NCI-H526 (cell line): ENCODE results near the gene NECTIN1.
A peak's percentile ranks its signal among the peaks of the same experiment; 100 is the strongest.
"Not testable (repeated sequence)": the region's sequence is repeated elsewhere in the genome, so short reads cannot be mapped to it uniquely, and the experiment has no call there.

Source experiments
- DNase-seq, 2 experiments: peaks; one replicate each; lab custom pipeline; 2025; lab: John Stamatoyannopoulos, UW

Gene NECTIN1

DNA sequence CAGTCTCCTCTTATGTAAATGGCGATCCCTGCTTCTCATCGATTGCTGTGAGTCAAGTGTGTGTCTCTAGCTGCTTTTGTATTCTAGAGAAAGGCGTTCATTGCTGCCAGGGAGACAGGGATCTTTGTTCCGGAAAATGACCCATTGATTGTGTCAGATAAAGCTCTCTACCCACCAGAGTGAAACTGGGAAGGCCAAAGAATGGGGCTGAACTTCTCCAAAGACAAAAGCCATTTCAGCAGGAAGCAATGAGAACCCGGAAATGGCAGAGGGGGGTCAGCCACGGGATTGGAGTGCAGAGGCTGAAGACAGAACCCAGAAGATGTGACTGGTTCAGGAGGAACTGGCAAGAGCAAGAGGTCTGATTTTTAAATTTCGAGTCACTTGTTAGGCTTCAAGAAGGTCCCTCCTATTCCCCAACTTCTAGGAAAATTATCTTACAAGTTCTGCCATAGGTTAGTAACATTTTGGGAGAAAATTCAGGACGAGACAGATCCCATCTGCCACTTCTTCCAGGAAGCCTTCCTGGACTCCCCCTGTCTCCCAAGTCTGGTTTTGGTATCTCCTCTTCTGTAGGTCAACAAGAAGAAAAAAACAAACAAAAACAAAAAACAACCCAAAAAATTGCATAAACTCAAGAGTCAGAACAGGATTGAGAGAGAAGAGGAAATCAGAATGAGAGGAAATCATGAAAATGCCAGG lies 110.6 kb downstream of the NECTIN1 start:
- no peak for DNase-seq

DNA sequence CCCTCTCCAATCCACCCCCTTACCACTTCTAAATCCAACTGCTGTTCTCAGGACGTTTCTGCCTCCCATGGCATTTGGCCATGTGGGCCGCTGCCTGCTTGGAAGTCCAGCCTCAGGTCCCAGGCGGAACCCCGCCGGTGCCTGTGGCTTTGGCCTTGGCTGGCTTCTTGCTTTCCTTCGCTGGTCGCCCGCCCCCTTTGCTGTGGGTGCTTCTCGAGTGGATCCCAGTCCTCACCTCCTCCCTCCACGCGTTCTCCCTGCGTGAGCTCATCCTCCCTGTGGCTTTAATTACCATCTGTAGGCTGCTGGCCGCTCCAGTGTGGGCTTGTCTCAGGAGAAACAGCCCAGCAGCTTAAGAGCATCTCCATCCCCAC lies 111.7 kb downstream of the NECTIN1 start:
- no peak for DNase-seq

DNA sequence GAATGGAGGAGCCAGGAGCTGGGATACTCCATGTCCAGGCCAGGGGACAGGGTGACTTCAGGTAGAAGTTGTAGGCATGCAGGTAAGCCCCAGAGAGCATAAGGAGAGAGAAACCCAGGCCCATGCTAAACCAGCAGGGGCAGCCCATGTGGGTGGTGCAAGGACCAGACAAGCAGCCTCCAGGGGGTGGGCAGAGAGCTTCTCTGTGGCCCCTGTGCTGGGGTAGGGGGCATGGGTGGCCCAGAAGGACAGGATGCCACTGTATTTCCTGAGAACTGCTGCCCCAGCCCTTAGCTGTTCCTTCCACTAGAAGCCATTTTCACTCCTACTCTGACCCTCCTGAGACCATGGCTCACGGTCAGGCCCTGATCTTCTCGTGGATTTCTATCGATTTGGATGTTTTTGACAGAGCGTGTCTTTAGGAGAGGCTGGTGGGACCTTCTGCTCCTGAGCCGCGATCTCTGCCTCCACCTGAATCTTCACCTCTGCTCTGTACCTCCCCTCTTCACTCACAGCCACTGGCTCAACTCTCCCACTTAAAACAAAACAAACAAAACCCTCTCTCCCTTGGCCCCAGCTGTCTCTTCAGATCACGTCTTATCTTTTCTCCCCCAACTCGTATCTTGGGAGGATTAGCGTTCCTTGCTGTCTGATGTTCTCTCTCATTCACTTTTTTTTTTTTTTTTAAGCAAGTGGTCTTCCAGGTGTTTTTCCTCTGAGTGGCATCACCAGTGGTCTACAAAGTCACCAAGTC lies 112.2 kb downstream of the NECTIN1 start:
- DNase-seq: no peak

DNA sequence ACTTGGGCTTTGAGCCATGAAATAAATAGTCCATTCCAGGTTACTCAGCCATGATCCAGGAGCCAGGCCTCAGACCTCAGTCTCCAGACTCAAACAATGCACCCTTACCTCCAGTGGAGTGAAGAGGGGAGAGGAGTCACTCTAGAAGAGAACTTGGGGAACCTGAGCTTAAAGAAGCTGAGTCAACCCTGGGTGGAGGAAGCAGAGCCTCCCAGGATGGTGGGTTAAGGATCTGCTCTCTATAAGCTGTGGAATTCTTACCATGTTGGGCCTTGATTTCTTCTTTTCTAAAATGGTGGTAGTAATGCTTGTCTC lies 113.2 kb downstream of the NECTIN1 start:
- DNase-seq: no peak

DNA sequence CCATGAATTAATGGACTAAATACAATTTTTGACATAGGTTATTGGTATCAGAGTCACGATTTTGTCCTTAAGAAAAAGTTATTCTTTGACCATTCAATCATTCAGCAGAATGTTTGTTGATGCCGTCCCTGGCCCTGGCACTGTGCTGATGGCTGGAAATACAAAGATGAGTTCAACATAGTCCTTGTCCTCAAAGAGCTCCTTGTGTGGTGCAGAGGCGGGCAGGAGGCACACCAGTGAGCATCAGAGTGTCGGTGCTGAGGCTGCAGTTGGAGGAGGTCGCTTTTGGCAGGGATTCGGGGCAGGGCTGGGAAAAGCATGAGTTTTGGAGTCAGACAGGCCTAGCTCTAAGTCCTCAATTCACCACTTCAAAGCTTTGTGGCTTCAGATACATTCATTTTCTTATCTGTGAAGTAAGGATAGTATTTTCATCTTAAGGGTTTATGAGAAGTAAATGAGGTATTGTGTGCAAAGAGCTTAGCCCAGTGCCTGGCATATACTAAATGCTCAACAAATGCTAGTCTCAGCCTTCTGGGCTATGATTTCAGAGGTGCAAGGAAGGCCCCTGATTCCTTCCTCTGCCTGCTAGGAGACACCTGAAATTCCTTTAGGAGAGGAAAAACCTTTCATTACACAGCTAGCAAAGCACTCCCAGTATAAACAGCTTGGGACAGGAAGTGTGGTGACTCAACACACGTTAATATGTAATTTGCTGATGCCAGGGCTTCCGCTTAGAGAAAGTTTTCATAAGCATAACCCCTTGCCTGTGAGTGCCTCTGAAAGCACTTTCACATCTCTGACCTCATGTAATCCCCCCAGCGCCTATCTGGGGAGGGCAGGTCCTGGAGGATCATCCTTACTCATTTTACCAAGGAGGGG lies 113.8 kb downstream of the NECTIN1 start:
- DNase-seq: no peak

DNA sequence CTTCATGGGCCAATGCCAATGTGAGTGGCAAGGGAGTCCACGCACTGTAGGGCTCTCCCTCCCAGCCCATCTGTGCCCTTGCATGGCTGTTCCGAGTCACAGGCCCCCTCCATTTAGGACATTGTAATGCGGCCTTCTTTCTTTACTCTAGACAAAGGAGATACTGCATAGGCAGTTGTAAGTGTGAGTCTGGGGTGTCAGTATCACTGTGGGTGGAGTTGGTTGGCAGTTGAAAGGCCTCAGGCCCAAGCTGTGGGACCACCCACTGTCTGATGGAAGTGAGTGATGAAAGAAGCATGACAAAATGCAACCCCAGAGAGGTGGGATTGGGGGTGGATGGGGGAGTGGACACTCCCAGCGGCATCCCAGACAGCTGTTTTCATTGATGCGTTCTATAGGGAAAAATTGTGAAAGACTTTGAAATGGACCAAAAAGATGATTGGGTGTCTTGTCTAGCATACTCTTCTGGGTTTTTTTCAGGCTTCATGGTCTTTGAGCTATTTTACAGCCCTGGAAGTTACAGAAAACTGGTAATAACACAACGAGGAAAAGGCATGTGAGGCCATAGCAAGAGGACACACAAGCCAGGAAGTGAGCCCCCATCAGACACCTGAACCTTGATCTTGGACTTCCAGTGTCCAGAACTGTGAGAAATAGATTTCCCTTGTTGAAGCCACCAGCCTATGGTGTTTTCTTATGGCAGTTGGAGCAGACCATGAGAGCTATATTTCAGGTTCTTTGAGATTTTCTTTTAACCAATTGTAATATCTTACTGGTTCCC lies 114.6 kb downstream of the NECTIN1 start:
- no peak for DNase-seq

DNA sequence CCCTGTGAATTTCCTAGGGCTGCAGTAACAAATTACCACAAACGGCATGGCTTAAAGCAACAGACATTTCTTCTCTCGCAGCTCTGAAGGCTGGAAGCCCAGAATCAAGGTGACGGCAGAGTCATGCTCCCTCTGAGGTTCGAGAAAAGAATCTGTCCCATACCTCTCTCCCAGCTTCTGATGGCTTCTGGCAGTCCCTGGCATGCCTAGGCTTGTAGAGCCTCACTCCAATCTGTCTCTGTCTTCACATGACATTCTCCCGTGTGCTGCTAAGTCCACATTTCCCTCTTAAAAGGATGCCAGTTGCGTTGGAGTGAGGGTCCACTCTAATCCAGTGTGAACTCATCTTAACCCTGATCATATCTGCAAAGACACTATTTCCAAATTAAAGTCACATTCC lies 116.2 kb downstream of the NECTIN1 start:
- DNase-seq: peak in 1 of 2 experiments; percentile 25

DNA sequence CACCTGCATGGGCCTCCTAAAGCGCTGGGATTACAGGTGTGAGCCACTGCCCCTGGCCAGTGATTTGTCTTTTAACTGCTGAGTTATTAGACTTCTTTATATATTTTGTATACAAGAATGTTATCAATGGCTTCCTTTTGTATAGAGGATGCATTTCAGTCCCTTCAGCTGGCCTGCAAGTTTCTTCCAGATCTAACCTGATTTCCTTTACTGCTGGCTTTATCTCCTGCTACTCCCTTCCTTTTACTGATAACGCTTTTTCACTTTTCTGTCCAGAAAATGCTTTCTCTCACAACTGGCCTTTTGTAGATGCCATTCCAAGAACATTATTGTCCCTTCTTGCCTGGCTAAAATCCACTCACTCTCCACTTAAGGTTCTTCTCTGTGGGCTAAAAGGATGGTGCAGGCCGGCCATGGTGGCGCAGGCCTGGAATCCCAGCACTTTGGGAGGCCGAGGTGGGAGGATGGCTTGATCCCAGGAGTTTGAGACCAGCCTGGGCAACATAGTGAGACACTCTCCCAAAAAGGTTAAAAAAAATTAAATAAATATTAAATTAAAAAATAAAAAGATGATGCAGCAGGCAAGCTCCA lies 118.1 kb downstream of the NECTIN1 start:
- no peak for DNase-seq

DNA sequence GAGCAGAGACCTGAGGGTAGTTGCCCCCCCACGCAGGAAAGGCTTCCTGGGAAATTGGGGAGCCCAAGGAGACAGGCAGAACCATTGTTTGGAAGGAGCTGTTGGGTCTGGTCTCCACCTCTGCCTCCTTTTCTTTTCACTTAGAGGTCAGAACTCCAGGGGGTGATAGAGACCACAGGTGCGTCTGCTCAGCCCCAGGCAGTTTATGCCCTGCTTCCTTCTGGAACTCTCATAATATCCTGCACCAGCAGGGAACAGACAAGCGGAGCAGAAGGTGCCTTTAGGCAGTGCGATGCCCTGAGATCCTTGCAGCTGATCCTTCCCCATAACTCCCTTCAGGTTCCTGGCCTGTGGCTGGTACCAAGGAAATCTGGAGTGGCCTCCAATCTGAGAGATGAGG lies 120.2 kb downstream of the NECTIN1 start:
- DNase-seq: peak in 1 of 2 experiments; percentile 33

DNA sequence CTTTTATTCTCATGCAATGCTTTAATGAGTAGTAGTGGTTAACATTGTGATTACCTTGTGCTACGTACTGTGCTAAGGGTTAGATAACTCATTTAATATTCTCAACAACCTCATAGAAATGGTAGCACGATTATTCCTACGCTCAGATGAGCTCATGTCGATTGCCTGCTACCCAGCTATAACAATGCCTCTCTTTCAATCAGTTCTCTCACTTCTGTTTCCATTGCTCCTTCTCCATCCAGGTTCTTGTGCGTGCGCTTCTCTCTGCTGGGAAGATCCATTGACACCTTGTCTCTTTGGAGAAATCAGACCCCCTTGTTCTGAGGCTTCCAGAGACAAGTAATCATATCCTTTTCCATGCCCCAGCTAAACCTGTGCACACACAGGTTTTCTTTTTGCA lies 120.8 kb downstream of the NECTIN1 start:
- no peak for DNase-seq

DNA sequence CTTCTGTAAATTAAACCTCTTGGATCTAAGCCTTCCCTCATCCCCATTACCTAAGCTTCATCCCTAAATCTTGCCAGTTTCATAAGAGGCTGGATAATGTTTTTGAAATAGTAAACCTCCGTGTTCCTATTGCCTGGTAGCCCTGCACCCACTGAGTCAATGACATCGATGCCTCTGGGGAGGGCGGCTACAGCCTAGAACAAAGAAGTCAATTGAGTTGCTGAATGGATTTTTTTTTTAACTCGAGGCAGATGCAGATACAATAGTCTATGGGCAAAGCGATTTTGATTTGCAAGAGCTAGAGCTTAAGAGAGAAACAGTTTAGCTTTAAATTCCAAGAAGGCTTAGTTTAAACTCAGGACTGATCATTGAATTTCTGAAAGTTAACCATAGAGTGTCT lies 121.3 kb downstream of the NECTIN1 start:
- DNase-seq: peak in 1 of 2 experiments; percentile 47

DNA sequence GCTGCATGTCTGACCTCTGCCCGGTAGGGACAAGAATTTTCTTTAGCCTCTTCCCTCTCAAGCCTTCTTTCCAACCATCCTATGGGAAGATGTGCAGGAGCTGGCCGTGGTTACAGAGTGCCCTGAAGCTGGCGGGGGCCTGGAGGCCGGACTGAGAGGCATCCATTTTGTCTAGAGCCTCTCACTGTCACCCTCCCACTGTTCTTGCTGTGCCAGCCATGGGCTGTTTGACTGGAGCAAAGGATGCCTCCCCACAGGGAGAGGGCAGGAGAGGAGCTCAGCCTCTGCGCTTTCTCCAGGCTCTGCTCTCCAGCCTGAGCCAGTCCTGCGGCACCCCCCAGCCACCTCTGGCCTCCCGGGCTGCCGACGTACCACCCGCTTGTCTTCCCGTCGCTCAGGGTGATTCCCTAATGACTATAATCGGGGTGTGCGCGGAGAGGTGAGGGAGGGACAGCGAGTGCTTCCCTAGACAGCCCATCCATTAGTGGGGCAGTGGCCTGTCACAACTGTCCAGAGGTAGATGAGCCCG lies 123.8 kb downstream of the NECTIN1 start:
- DNase-seq: no peak

DNA sequence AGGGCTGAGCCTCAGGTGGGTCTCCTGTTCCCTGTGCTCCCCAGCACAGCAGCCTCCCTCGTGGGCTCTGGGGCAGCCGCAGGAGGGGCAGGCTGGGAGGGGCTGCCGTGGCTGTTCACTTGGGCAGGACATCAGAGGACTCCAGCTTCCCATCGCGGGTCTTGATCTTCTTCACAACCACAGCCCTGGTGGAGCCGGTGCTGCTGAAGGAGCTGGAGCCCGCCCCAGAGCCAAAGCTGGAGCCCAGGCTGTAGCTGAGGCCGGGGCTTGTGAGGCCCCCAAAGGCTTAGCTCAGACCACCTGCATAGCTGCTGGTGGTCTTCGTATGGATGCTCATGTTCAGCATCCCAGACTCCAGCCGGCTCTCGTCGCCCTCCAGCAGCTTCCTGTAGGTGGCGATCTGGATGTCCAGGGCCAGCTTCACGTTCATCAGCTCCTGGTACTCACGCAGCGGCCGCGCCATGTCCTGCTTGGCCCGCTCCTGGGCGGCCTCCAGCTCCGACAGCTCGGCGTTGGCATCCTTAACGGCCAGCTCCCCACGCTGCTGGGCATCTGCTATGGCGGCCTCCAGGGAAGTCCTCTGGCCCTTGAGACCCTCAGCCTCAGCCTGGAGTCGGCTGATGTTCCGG lies 126.1 kb downstream of the NECTIN1 start:
- peak in 1 of 2 experiments; percentile 30 for DNase-seq

DNA sequence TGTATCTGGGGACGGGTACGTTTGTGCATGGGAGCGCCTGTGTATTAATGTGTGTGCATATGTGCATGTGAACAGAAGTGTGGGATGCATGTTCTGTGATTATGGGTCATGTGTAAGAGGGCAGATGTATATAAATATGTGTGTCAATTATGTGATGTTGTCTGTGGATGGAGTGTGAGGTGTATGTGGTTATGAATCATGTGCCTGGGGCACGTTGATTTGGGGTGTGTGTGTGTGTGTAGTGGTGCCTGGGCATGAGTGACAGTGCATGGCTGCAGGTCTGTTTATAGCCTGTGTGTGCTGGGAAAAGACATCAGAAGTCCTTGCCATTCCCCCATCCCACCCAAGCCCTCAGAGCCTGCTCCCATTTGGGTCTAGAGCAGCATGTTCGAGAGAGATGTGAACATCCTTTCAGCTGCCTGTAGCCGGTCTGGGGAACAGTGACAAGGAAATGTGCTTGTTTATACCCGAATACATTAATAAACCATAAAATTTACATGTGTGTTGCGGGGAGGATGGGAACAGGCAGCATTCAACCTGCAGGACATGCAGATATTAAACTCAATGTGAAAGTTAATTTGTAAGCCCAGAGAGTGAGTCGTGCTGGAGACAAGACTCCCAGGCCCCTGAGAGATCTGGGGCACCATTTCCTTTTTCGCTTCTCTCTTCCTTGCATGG lies 129.0 kb downstream of the NECTIN1 start:
- DNase-seq: peak; percentile 81 to 86

DNA sequence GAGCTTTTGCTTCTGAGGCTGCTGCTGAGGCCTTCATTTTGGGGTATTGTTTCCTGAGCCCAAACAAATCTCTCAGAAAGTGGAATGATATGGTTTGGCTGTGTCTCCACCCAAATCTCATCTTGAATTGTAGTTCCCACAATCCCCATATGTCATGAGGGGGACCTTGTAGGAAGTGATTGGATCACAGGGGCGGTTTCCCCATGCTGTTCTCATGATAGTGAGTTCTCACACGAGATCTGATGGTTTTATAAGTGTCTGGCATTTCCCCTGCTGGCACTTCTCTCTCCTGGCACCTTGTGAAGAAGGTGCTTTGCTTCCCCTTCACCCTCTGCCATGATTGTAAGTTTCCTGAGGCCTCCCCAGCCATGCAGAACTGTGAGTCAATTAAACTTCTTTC lies 133.1 kb downstream of the NECTIN1 start:
- not testable (repeated sequence) for DNase-seq

DNA sequence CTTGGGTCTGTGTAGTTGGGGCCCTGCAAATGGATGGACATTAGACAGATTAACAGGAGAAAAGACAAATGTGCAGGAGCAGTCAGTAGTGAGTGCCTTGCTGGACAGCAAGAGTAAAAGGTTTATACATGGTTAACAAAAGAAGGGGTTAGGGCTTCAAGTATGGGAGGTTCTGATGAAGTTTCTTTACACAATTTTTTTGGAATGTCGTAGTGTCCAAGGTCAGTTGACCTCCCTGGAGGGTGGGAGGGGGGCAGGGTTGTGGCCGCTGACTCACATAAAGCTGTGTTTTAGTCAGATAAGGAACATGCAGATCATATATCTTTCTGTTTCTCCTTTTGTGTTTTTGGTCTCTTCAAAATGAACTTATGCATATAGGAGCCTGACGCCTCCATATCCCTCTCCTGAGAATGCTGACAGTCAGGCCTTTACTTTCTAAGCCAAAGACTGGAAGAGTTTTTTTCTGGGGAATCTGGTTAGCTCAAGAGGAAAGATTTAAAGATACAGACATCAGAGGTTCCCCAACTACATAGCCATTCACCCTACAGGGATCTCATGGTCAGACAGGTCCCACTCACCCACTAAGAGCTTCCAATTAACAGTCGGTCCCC lies 134.3 kb downstream of the NECTIN1 start:
- DNase-seq: no peak

DNA sequence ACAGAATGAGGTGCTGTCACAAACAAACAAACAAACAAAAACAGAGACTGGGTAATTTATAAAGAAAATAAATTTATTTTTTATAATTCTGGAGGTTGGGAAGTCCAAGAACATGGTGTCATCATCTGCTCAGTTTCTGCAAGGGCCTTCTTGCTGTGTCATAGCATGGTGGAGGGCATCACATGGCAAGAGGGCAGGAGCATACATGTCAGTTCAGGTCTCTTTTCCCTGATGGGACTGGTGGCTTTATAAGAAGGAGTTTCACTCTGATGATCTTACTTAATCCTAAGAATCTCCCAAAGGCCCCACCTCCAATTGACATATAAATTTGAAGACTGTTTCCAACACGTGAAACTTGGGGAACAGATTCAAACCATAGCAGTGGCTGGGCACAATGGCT lies 135.7 kb downstream of the NECTIN1 start:
- no peak for DNase-seq

DNA sequence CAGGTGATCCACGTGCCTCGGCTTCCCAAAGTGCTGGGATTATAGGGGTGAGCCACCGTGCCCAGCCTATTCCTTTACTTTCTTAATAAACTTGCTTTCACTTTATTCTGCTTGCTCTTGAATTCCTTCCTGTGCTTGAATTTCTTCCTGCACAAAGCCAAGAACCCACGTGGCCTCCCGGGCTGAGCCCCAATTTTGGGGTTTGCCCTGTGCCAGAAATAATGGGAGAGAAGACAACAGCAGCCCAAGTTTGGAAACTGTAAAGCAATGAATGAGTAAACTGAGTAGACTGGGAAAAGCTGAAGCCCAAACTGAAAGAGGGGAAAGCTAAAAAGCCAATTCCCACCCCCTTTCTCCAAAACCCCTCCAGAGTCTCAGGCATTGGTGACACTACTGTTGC lies 136.4 kb downstream of the NECTIN1 start:
- DNase-seq: no peak

DNA sequence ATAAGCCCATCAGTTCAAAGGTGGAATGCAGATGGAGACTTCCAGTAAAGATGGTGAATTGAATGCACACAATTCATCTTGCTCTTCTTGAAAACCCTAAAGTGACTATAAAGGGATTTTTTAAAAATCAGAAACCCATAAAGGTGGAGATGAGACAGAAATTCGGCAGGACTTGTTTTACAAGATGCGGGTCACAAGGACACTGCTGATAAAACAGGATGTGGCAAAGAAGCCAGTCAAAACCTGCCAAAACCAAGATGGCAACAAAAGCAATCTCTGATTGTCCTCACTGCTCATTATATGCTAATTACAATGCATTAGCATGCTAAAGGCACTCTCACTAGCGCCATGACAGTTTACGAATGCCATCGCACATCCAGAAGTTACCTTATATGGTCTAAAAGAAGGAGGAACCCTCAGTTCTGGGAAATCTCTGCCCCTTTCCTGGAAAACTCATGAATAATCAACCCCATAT lies 137.1 kb downstream of the NECTIN1 start:
- DNase-seq: no peak
